HG03159 (cell line): ENCODE results near the gene B9D1.

ENCODE experiments used
- ATAC-seq: cut with Tn5 transposase; IDR thresholded peaks from one replicate; pipeline ENCODE4 v1.9.1; 2021; ENCODE audit warnings: mild to moderate bottlenecking, moderate library complexity; ENCODE audit not compliant: unreplicated experiment

The B9D1 gene

DNA sequence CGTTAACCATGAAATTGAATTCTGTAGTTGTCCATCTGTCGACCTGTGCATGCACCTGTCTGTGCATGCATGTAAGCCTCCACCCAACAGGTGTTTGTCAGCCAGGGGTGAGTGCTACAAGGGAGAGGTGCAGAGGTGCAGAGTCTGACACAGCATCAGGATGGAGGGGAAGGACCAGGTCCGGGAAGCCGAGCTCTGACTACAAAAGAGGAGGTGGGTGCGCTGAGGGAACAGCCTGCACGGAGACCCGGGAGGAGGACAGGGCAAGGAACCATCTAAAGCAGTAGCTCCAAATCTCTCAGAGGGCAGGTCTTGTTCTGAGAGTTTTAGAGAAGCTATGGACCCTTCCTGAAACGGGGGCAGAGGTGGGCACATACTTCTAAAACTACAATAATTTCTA lies 54.1 kb downstream of the B9D1 start:
- no peak for ATAC-seq

DNA sequence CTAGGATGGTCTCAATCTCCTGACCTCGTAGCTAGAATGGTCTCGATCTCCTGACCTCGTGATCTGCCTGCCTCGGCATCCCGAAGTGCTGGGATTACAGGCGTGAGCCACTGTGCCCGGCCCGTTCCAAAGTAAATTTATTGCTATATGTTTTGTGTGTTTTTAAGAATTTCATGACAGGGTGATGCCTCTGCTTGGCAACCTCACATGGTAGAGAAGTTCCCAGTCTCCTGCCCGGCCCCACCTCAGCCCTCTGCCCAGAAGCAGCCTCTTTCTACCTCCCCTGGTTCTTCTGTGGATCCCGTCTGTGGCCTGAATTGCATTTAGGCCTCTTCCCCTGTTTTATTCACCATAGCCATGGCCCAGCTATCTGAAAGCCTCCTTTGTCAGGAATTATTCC lies 55.0 kb downstream of the B9D1 start:
- no peak for ATAC-seq

DNA sequence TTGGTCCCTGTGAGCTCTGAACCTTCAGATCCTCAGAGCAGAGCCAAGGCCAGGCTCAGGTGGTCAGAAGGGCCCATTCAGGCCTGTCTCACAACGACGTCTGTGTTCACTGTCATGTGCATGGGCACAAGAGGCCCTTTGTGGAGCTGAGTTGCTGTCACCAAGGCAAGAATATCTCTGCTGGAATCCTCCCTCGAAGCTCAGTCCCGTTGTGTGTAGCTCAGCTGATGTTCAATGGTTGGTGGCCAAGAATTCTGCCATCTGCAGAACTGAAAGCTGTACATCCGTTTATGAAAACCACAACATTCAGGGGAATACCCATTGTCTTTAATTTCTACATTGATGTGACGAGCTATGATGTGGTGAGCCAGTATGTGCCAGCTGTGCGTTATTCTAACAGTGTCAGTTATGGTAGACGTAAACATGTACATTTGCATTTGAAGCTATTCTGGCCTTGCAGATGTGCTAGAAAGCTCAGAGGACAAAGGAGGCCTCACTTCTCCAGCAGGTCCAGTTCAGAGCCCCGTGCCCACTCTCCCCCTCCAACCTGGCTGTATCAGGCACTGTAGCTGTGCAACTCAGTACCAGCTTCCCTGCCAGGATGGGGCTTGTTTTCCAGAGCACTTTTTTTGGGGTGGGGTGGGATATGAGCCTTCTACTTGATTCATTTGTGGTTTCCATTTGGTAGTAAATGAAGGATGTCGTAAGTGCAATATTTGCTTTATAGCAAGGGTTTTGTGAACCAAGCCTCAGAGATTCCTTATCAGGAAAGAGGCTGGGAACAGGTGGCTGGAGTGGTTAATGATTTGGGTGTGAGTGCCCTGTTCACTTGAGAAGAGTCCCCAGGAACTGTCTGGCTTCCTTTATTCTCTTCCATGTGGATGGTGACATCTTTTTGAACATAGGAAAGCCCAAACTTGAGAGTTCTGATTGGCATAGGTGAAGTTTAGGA lies 56.1 kb downstream of the B9D1 start:
- ATAC-seq: peak; percentile 81

DNA sequence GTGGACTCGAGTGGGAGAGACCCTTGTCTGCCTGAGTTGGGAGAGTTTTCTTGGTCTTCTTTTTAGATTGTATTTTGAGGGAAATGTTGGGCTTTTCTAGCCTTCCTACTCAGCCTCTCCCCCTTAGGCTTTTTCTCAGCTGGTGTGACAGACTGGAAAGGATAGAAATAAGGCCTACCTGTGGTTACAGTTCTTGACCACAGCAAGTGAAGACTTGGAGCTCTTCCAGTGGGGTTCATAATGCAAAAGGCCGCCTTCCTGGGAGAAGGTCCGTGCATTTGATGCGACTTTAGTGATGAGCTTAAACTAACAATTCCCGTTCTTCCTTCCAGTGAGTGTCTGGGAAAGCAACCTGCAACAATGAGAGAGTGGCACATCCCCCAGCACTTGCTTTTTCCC lies 56.8 kb downstream of the B9D1 start:
- no peak for ATAC-seq

DNA sequence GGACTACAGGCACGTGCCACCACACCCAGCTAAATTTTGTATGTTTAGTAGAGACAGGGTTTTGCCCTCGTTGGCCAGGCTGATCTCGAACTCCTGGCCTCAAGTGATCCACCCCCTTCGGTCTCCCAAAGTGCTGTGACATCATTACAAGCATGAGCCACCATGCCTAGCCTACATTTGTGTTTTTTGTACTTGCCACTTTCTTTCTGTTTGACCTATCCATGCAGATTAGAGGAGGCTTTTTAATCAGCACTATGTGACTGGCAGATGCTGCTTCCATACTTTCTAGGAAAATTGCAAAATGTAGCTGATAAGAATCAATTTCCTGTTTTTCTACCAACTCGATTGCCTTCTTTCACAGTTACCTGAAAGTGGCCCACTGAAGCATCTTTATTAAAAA lies 57.3 kb downstream of the B9D1 start:
- ATAC-seq: no peak

DNA sequence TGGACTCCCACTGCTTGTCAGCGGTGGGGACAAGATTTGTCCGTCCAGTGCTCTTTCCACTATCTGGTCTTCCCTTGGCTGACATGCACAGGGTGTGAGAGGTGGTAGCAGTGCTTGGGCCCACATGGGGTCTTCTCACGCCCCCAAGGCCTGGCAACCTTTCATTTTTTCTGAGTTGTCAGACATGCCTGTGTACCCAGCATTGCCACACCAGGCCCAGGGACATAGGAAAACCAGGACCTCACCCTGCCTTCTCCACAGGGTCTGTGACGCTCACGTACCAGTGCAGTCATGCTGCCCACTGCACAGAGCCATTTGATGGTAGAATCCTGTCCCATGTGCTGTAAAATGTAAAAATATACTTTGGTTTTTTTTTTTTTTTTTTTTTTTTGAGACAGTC lies 57.8 kb downstream of the B9D1 start:
- ATAC-seq: no peak

DNA sequence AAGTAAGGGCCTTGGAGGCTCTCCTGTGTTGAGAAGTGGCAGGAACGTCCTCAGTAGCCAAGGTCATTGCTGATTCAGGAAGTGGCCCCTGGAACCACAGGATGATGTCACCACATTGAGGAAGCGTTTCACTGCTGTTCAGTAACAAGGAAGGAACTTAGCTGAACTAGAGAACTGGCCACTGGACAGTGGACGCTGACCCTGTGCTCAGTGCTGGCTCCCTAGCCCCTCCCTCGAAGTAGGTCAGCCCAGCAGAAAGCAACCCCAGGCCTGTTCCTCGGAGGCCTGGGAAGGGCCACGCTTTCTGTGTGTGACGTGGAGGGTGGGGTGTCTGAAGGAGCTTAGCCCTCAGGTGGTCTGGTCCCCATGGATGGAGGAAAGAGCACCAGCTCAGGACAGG lies 58.3 kb downstream of the B9D1 start:
- ATAC-seq: no peak

DNA sequence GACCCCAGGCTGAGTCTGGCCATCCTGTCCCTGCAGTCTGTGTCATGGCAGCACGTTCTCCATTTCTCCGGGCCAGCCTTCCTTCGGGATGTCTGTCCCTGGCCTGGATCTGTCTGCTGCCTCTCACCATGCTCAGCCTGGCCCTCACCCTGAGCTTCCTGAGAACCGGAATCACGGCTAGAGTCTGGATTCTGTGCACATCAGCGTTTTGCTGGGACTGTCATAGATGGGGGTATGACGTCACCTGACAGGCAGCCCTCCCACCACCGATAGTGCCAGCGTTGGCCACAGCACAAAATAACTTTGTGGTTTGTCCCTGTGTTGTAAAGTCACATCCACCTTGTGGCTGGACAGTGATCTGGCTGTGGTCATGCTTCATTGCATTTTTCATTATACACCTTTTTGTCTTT lies 59.2 kb downstream of the B9D1 start:
- no peak for ATAC-seq

DNA sequence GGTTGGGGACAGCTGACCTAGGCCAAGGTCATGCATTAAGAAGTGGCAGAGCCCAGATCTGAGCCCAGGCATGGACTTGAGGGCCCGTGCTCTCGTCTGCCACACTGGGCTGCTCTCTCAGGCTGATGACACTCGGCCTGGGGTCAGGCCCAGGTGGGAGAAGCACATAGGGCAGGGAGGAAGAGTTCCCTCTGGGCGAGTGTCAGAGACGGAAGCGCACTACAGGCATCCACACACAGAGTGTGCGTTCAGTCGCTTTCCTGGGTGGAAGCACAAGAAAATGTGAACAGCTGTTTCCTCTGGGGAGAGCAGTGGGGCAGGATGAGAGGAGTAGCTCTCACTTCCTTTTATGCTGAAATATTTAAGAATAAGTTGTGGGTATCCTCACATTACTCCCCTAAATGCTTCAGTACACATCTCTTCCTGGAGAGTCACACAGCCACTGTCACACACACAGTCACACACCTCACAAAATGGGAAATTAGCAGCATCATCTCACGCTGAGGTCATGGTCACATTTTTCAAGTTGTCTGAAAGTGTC lies 59.7 kb downstream of the B9D1 start:
- ATAC-seq: no peak

DNA sequence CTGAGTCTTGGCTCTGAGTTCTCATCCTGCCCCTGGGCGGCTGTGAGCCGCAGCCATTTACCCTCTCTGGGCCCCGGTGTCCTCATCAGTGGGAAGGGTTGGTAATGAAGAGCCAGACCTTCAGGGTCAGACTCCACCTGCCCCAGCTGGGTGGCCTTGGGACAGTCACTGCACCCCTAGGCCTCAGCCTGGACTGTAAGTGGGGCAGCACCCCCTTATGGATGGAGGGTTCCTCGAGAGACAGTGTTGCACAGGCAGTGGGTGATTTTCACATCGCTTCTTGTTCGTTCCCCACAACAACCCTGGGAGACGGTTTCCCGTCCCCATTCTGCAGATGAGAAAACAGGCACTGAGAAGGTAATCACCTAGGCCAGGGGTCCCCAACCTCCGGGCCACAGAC lies 60.5 kb downstream of the B9D1 start:
- ATAC-seq: no peak

DNA sequence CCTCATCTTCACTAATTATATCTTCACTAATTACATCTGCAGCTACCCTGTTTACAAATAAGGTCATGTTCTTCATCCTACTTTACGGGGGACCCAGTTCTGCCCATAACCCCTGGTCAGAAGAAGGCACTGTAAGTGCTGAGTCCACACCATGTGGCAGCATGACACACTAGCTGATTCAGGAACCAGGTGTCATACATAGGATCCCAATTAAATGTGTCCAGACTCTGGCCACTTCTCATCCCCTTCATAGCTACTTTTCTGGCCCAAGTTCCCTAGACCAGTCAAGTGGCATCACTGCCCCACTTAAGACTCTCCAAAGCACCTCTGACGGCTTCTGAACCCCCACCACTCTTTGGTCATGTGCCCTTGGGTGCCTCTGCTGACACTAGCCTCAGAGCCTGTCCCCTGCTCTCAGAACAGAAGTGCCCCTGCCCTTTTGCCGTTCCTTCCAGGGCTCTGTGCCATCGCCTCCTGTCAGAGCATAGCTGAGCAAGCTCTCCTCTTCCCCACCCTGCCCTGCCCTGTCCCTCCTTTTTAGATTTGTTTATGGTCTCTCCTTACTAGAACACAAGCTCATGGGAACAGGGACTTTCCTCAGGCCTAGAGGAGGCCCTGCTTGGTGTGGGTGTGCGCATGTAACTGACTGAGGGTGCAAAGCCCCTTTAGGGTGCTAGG lies 61.1 kb downstream of the B9D1 start:
- ATAC-seq: no peak

DNA sequence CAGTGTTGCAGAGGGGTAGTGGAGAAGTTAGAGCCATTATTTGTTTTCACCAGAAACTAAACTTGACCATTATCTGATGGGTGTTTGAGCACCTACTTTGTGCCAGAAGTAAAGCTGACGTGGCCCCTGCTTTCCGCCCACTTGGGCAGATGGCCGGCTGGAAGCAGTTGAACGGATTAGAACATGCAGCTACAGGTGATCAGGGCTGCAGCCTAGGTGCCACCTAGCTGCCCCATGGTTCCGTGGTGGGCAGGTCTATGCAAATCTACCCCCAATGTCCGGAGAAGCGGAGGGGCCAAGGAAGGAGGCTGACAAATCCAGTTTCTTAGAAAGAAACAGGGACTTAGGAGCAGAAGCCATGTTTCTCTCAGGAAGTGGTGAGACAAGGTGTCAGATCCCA lies 62.7 kb downstream of the B9D1 start:
- ATAC-seq: no peak

DNA sequence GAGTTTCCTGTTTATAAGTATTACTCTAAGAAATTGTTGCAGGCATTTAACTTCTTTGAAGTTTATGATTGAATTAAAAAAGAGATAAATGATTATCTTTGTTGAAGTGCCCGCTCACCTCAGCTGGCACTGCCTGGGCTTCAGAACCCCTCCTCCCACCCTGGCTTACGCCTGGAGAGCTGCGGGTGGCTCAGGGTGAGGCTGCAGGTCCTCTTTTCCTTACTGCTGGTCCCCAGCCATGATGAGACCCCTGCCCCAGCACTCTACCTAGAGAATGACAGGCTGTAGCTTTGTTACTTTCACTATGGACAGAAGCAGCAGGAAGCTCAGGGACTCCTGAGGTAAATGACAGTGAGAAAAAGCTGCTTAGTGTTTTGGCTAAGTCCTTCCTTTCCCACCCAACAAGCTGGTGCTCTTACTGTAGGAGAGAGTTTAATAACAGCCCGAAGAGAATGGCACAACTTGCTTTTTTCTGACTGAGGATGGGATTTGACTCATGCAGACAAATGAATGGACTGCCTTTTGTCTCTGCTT lies 63.2 kb downstream of the B9D1 start:
- no peak for ATAC-seq

DNA sequence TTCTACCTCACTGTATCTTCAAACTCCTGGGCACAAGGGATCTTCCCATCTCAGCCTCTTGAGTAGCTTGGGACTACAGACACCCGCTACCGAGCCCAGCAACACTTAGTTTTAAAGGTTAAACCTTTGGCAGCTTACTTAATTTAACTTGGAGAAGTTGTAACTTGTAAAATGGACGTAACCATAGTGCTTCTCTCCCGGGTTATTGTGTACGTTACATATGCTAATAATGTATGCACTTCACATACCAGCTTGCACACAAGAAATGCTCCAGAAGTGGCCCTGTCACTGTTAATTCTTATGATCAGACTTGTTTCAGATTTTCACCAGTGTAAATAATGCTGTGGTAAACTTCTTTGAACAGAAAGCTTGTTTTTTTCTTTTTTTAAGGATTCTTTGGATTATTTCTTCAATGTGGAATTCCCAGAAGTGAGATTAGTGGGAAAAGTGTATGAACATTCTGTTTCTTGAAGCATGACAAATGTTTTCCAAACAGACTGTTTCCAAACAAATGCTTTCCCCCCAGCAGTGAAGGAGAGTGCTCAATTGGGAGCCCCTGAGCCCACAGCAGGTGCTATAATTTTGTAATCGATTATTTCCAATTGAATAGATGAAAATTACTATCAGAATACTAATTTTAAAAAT lies 63.8 kb downstream of the B9D1 start:
- ATAC-seq: no peak

DNA sequence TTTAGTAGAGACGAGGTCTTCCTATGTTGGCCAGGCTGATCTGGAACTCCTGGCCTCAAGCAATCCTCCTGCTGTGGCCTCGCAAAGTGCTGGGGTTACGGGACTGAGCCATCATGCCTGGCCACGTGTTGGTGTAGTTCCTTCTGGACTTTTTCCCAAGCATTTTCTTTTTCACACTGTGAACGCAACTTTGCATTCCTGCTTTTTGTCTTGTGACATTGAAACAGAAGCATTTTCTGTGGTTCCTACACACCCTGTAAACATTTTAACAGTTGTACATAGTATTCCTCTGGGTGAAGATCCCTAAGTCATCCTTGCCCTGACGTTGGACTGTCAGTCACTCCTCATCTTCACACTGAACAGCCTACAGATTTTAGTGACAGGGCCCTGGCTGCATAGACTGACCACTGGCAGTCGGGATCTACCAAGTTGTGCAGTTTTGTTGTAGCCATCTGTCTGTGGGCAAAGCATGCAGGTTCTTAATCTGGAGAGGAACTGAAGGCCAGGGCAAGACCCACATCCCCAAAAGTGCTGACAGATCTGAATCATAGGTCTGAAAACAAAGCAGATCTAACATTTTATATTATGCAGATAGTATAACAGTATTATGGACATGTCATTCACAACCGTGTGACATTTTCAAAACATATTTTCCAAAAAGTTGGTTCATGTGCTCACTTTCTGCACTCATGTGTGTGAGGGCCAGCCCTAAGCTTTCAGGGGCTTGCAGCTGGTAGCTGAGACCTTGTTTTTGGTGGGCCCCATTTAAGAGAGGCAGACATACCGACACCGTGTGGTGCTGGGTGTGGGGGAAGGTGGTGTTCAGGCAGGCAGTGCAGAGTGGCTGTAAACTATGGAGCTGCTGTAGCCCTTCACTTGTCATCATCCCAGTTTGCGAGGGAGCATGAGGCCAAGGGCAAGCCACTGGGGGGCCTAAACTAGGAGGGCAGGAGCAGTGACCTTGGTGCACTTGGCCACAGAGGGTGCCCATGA lies 65.4 kb downstream of the B9D1 start:
- no peak for ATAC-seq

DNA sequence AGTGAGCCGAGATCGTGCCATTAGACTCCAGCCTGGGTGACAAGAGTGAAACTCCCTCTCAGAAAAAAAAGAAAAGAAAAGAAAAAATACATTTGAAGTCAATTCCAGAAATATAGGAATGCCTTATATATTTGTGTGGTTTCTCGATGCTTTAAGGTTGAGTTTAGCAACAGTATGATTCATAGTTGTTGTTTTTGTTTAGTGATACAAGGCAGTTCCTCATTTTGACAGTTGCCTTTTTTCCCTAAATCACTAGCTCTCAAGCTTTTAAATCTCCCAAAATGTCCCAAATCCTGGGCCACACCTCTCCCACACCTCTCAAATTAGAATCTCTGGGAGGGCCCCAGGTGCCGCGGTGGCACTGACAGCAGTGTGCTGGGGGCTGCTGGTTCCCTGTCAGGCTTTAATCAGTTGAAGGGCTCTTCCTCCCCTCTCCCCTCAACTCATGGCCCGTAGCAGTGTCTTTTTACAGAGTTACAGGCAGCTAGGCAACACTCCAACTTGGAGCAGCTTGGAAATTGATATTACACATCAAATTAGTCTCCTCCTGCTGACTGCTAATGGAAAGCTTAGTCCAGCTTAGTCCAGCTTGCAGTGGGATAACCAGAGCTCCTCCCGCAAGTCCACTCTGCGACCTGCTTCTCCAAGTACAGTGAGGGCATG lies 66.9 kb downstream of the B9D1 start:
- no peak for ATAC-seq

DNA sequence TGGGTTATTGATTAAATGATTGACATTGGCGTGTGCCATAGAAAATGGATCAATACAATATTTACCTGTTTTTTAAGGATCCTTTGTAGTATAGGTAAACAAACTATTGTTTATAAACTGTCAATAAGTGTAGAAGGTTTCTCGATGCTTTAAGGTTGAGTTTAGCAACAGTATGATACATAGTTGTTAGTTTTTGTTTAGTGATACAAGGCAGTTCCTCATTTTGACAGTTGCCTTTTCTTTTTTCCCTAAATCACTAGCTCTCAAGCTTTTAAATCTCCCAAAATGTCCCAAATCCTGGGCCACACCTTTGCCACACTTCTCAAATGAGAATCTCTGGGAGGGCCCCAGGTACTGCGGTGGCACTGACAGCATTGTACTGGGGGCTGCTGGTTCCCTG lies 68.1 kb downstream of the B9D1 start:
- ATAC-seq: no peak
